Measurements from ENCODE around the gene FAM219A. TPM values are rescaled to one million over a fixed set of nuclear protein-coding genes. Genes with fewer than 3 reads are reported as not detected.

Gene FAM219A
- total RNA-seq, 1 donor from 2014 or later: 221 TPM

- Mint-ChIP-seq H3K36me3 (ENCODE audit: unreplicated experiment) (peaks cover 5% of the 10 kb centered on the region), H3K9me3 (ENCODE audit: unreplicated experiment) (peaks cover 1% of the 10 kb centered on the region), H3K27ac (ENCODE audit: unreplicated experiment) (no peak overlapping the region), H3K27me3 (ENCODE audit: unreplicated experiment) (peaks cover 10% of the 10 kb centered on the region), H3K4me1 (ENCODE audit: low read depth, unreplicated experiment) (peaks cover 26% of the 10 kb centered on the region), H3K4me3 (ENCODE audit: unreplicated experiment) (no peak overlapping the region)
- DNase-seq: no peak
- no peak for TF ChIP-seq CTCF (IDR thresholded peaks at IDR 0.05; ENCODE audit: partially characterized antibody, unreplicated experiment)
These were observed 46.0 kb downstream of the FAM219A start for GRCh38 chr9:34412336-34412735.

- Mint-ChIP-seq H3K36me3 (ENCODE audit: unreplicated experiment) (peaks cover 5% of the 10 kb centered on the region), H3K4me1 (ENCODE audit: low read depth, unreplicated experiment) (peaks cover 29% of the 10 kb centered on the region), H3K9me3 (ENCODE audit: unreplicated experiment) (peaks cover 6% of the 10 kb centered on the region), H3K27me3 (ENCODE audit: unreplicated experiment) (peaks cover 11% of the 10 kb centered on the region), H3K27ac (ENCODE audit: unreplicated experiment) (no peak overlapping the region), H3K4me3 (ENCODE audit: unreplicated experiment) (no peak overlapping the region)
- DNase-seq: no peak
- TF ChIP-seq CTCF (IDR thresholded peaks at IDR 0.05; ENCODE audit: partially characterized antibody, unreplicated experiment): no peak
These were observed 49.2 kb downstream of the FAM219A start for GRCh38 chr9:34409154-34409553.

- Mint-ChIP-seq H3K36me3 (ENCODE audit: unreplicated experiment) (peaks cover 5% of the 10 kb centered on the region), H3K9me3 (ENCODE audit: unreplicated experiment) (peaks cover 9% of the 10 kb centered on the region), H3K27me3 (ENCODE audit: unreplicated experiment) (peaks cover 10% of the 10 kb centered on the region), H3K4me1 (ENCODE audit: low read depth, unreplicated experiment) (peaks cover 32% of the 10 kb centered on the region), H3K27ac (ENCODE audit: unreplicated experiment) (peak overlapping the region; percentile 44), H3K4me3 (ENCODE audit: unreplicated experiment) (peak overlapping the region; percentile 20)
- DNase-seq: peak; percentile 31
- TF ChIP-seq CTCF (IDR thresholded peaks at IDR 0.05; ENCODE audit: partially characterized antibody, unreplicated experiment): no peak
These were observed 50.2 kb downstream of the FAM219A start for GRCh38 chr9:34408173-34408572.

GRCh38 chr9:34406219-34406618 lies 52.2 kb downstream of the FAM219A start:
- H3K27ac Mint-ChIP-seq (ENCODE audit: unreplicated experiment): no peak overlapping the region
- peaks cover 32% of the 10 kb centered on the region for H3K4me1 Mint-ChIP-seq (ENCODE audit: low read depth, unreplicated experiment)
- no peak for DNase-seq
- H3K4me3 Mint-ChIP-seq (ENCODE audit: unreplicated experiment): no peak overlapping the region
- peaks cover 7% of the 10 kb centered on the region for H3K9me3 Mint-ChIP-seq (ENCODE audit: unreplicated experiment)
- H3K36me3 Mint-ChIP-seq (ENCODE audit: unreplicated experiment): no peaks in the 10 kb centered on the region
- no peak for TF ChIP-seq CTCF (IDR thresholded peaks at IDR 0.05; ENCODE audit: partially characterized antibody, unreplicated experiment)
- H3K27me3 Mint-ChIP-seq (ENCODE audit: unreplicated experiment): peaks cover 6% of the 10 kb centered on the region

GRCh38 chr9:34405719-34406118 lies 52.7 kb downstream of the FAM219A start:
- Mint-ChIP-seq H3K27me3 (ENCODE audit: unreplicated experiment) (peaks cover 6% of the 10 kb centered on the region), H3K9me3 (ENCODE audit: unreplicated experiment) (peaks cover 7% of the 10 kb centered on the region), H3K4me1 (ENCODE audit: low read depth, unreplicated experiment) (peaks cover 32% of the 10 kb centered on the region), H3K4me3 (ENCODE audit: unreplicated experiment) (no peak overlapping the region), H3K36me3 (ENCODE audit: unreplicated experiment) (no peaks in the 10 kb centered on the region), H3K27ac (ENCODE audit: unreplicated experiment) (no peak overlapping the region)
- TF ChIP-seq CTCF (IDR thresholded peaks at IDR 0.05; ENCODE audit: partially characterized antibody, unreplicated experiment): no peak
- DNase-seq: no peak
